GM18868 (cell line): Measurements from ENCODE around the gene TBCK.
"Not testable (repeated sequence)": the region's sequence is repeated elsewhere in the genome, so short reads cannot be mapped to it uniquely, and the experiment has no call there.

Experiments
- ATAC-seq: cut with Tn5 transposase; IDR thresholded peaks from one replicate; pipeline ENCODE4 v1.9.1; 2021; ENCODE audit warnings: mild to moderate bottlenecking, moderate library complexity; ENCODE audit not compliant: unreplicated experiment

The TBCK gene

DNA sequence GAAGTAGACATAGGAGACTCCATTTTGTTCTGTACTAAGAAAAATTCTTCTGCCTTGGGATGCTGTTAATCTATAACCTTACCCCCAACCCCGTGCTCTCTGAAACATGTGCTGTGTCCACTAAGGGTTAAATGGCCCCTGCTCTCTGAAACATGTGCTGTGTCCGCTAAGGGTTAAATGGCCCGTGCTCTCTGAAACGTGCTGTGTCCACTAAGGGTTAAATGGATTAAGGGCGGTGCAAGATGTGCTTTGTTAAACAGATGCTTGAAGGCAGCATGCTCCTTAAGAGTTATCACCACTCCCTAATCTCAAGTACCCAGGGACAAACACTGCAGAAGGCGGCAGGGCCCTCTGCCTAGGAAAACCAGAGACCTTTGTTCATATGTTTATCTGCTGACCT is 5.8 kb upstream of the TBCK start:
- ATAC-seq, result not testable (repeated sequence)

- not testable (repeated sequence) for ATAC-seq
These were observed 5.2 kb upstream of the TBCK start for GRCh38 chr4:106321168-106321567.

- ATAC-seq, result no peak
These were observed 4.2 kb upstream of the TBCK start for GRCh38 chr4:106320235-106320634.

- ATAC-seq, result no peak
These were observed 2.5 kb upstream of the TBCK start for GRCh38 chr4:106318511-106318910.

DNA sequence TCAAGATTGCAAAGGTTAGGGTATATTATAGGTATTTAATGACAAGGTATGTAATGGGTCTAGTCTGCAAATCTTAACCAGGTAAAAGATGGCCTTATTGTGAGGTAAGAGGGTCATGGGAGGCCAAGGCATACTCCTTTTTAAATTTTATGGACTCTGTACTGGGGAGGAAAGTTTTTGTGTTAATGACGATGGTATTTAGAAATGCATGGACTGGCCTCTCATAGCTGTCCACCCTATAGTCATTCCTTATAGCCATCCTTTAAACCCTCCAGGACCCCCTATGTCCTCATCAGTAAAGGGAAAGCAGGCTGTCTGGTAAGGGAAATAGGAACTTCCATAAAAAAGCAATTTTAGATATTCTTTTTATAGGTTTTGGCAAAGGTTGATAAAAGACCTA is 1.8 kb upstream of the TBCK start:
- ATAC-seq, result no peak

- peak; percentile 0 for ATAC-seq
These were observed 882 bp upstream of the TBCK start for GRCh38 chr4:106316773-106317409.

DNA sequence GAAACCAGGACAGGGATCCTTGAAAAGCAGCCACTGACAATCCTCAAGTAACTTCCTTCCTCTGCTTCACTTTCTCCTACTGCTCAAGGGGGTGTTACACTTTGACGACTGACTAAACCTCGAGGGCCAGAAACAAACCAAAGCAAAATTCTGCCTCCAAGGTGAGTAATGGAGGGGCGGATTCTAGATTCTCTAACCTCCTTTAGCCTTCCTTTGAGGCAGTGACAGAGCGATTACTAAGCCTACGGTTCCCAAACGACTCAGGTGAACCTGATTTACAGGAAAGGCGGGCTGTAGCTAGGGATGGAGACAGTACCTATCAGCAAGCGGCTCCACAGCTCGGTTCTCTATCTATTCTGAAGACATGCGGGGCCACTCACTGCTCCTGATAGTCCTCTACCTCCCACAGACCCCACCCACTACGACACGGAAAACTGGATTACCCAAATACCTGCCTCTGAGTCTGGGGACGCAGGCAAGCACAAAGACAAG is 487 bp downstream of the TBCK start:
- ATAC-seq, result peak; percentile 21

DNA sequence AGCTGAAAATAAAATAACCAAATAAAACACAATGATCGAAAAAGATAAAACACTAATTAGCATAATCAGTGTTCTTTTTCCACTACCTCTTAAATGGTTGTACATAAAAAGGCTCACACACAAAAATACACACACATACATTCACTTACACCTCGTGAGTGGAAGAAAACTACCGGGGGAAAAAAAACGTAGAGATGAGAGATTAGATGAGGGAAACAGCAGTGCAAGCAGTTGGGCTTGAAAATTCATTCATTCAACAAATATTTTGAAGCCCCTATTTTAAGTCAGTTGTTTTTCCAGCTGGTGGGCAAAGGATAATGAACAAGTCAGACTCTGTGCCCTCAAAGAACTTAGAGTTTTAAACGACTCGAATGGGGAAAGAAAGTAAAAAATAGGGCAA is 1.0 kb downstream of the TBCK start:
- no peak for ATAC-seq

DNA sequence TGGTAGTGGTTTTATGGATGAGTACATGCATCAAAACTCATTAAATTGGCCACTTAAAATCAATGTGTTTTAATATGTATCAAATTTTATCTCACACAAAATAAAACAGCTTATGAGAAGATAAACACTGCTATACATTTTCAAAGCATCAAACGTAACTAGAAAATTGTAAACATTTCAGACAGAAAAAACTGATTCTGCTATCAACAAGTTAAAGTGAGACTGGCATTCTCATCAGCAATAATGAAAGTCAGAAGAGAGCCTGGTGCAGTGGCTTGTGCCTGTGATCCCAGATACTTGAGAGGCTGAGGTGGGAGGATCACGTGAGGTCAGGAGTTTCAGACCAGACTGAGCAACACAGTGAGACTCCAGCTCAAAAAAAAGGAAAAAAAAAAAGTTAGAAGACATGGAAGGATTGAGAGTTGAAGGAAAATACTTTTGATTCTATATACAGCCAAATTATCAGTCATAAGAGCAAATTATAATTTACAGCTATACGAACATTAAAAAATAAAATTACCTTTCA is 2.9 kb downstream of the TBCK start:
- no peak for ATAC-seq

DNA sequence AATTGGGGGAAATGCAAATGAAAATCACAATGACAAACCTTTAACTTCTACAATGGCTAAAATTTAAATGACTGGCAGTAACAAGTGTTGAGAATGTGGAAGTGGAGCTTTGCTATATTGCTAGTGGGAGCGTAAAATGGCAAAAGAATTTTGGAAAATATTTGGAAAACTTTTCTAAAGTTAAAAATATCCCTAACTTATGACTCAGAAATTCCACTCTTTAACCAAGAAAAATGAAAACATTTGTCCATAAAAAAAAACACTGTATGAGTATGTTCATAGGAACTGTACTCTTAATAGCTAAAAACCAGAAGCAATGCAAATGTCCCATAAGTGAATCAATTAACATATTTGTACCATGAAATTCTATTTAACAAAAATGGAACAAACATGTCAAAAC is 3.6 kb downstream of the TBCK start:
- ATAC-seq, result no peak

DNA sequence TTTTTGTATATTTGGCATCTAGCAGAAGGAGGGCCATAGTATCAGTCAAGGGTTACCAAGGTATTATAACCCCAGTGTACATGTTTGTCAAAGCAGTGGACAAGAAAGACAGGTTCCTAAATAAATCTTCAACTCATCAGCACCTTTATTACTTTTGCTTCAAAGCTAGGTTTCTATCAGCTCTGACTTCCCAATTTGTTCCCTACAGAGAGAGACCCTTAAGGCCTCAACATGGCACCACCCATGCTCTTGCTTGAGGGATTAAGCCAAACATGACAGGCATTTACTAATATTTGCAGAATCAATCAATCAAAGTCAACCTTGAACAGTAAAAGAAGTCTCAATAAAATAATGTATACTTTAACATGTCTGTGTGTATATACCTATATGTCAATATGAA is 9.4 kb downstream of the TBCK start:
- ATAC-seq, result no peak

GRCh38 chr4:106305435-106306055 is 10.5 kb downstream of the TBCK start:
- no peak for ATAC-seq

DNA sequence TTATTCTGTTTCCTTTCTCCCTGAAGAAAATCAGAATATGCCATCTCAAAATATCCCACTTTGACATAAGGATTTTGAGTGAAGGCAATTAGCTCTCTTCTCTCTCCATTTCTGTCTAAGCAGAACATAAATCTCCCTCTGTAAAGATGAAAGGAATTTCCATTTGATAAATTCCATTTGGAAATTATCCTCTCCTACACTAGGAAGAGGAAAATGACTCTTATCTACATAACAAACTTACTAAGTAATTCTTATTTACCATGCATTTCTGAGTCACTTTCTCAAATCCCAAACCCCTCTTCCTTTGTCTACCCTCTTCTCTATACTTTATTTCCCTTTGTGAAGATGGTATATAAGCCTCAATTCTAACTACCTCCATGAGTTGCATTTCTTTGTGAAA is 11.4 kb downstream of the TBCK start:
- ATAC-seq, result no peak

DNA sequence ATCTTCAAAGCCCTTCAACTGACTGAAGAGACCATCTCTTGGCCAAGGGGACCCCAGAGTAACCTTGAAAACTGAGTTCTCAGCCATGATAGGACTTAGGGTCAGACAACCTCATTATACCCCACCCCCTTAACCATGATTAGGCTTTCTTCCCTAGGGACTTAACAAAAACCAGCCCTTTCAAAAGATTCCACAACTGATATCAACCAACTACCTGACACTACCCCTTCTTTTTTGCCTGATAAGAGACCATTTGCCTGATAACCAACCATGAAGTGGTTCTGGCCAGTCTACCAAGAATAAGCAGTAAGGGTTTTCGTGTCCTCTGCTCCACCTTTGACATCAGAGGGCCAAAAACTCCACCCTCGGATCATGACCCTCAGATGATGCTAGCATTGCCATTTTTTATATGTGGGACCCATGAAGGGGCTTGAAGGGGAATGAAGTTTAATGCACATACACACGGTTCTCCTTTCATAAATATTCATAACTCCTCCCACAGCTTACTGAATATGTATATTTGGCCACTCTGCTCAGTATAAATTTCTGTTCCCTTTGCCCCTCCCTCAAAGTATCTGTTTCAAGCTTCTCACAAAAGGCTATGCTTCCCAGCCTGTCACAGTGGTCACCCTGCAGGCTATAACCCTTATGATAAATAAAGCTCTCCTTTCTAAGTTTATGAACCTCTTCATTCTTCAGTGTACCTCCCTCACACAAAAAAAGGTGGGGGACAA is 12.3 kb downstream of the TBCK start:
- ATAC-seq, result no peak

DNA sequence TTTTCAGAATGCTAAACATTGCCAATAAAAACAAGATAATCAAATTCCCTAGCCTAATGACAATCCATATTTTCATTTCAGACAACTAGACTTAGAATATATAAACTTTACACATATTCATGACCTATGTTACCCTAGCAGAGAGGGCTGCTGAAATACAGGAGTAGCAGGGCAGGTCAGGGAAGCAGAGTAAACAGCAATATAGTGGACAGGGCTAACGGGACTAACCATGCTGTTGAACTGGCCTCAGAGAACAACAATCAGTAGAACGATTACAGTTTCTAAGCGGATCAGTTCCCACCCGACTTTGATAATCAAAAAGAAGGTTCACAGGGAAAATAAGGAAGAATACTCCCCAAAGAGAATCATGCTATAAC is 14.0 kb downstream of the TBCK start:
- no peak for ATAC-seq

DNA sequence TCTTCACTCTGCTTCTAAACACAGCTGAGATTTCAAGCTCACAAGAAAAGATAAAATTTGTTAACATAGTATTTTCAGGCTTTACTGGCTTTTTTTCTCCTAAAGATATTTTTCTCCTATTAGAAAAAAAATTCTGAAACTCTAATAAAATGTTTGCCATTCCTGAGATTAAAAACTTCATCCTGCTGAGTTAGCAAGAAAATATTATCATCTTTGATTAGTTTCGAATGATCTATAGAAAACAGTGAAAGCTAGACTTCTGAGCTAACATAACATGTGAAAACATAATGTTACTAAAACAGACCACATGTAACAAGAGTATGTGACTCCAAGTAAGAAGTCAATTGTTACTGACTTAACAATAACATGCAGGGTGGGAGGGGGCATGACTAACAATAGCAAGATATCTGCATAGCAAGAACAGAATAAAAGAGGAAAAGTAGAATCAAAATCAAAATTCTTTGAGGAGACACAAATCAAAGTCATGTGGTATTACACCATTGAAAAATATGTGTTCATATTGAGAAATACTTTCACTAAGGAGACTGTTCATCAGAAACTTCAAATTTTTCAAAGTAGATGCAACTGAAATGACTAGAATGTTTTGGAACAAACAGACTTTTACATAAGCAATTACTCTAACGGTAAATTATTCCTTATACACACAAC is 14.5 kb downstream of the TBCK start:
- ATAC-seq, result no peak

DNA sequence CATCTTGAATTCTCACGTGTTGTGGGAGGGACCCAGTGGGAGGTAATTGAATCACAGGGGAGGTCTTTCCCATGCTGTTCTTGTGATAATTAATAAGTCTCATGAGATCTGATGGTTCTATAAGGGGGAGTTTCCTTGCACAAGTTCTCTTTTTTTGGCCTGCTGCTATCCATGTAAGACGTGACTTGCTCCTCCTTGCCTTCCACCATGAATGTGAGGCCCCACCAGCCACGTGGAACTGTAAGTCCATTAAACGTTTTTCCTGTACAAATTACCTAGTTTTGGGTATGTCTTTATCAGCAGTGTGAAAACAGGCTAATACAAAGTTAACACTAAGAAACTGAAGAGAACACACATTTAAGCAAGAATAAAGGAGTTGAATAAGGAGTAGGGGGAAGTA is 16.0 kb downstream of the TBCK start:
- no peak for ATAC-seq

GRCh38 chr4:106297245-106298035 is 18.6 kb downstream of the TBCK start:
- no peak for ATAC-seq

- ATAC-seq, result no peak
These were observed 21.9 kb downstream of the TBCK start for GRCh38 chr4:106294062-106294461.

DNA sequence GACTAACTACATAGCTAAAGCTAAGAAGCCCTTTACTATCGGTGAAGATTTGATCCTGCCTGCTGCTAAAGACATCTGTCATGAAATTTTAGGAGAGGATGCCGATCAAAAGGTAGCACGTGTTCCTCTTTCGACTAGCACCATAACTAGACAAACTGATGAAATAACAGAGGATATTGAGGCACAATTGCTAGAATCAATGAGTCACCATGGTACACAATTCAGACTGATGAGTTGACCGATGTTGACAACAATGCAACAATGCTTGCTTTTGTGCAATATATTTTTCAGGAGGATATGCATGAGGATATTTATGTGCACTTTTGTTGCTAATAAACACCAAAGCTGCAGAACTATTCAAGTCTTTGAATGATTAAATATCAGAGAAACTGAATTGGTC is 24.3 kb downstream of the TBCK start:
- no peak for ATAC-seq

DNA sequence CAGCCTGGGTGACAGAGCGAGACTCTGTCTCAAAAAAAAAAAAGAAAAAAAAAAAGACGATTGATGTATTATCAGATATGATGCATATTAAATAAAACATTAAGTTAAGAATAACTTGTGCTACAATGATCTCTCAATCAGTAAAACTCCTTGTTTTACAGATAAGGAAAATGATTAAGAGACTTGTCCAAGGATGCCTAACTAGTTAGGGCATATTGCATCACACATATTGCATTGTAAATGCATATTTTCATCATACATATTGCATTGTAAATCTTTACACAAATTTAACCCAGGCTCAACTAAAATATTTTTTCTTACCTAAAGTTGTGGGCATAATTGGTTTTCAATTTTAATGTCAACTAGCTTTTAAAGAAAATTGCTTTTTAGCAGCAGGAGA is 26.3 kb downstream of the TBCK start:
- ATAC-seq, result no peak
